DOHH2 (cell line): ENCODE measurements around the gene DNAJC18.

Experiments
- H3F3A ChIP-seq: fragments of 200-600 bp; sonication (generic), shearing (Covaris generic); 2 replicates; pipeline ENCODE4 v1.6.0; 2016; ENCODE audit warnings: antibody characterized with exemption, mild to moderate bottlenecking; ENCODE audit not compliant: control insufficient read depth, insufficient read depth
- H3K27ac ChIP-seq: fragments of 200-600 bp; sonication (generic); 2 replicates; pipeline ENCODE4 v1.5.1; 2014; ENCODE audit warnings: low read depth, mild to moderate bottlenecking, low read length, moderate library complexity
- H3K27me3 ChIP-seq: fragments of 200-600 bp; sonication (generic); 2 replicates; pipeline ENCODE4 v1.6.1; 2014; ENCODE audit warnings: mild to moderate bottlenecking, low read length, mixed read lengths; ENCODE audit not compliant: control insufficient read depth
- H3K36me3 ChIP-seq: fragments of 200-600 bp; sonication (generic); 2 replicates; pipeline ENCODE4 v1.6.1; 2014; ENCODE audit warnings: mild to moderate bottlenecking, low read length, moderate library complexity, mixed read lengths; ENCODE audit not compliant: control insufficient read depth
- H3K4me1 ChIP-seq: fragments of 200-600 bp; sonication (generic); 2 replicates; pipeline ENCODE4 v1.6.1; 2014; ENCODE audit warnings: mild to moderate bottlenecking, low read length, mixed read lengths; ENCODE audit not compliant: control insufficient read depth
- H3K4me2 ChIP-seq: fragments of 200-600 bp; sonication (generic); 2 replicates; pipeline ENCODE4 v1.6.0; 2014; ENCODE audit warnings: mild to moderate bottlenecking, low read length, moderate library complexity
- H3K4me3 ChIP-seq: fragments of 200-600 bp; sonication (generic); 2 replicates; pipeline ENCODE4 v1.5.1; 2014; ENCODE audit warnings: mild to moderate bottlenecking, low read length, mixed read lengths
- H3K79me2 ChIP-seq: fragments of 200-600 bp; sonication (generic); 2 replicates; pipeline ENCODE4 v1.6.1; 2014; ENCODE audit warnings: mild to moderate bottlenecking, low read length, mixed read lengths; ENCODE audit not compliant: control insufficient read depth
- H3K9me2 ChIP-seq: fragments of 200-600 bp; sonication (generic); replicated peaks from 2 replicates; pipeline ENCODE4 v1.6.1; 2014; ENCODE audit warnings: mild to moderate bottlenecking, low read length, mixed read lengths; ENCODE audit not compliant: control insufficient read depth
- H3K9me3 ChIP-seq: fragments of 200-600 bp; sonication (generic); 2 replicates; pipeline ENCODE4 v1.6.1; 2014; ENCODE audit warnings: antibody characterized with exemption, low read length, mixed read lengths; ENCODE audit not compliant: control insufficient read depth, insufficient read depth
- H4K20me1 ChIP-seq: fragments of 200-600 bp; sonication (generic); 2 replicates; pipeline ENCODE4 v1.6.0; 2014; ENCODE audit warnings: low read depth, mild to moderate bottlenecking, antibody characterized with exemption, low read length, moderate library complexity; ENCODE audit not compliant: control insufficient read depth, insufficient read depth
- EZH2phosphoT487 ChIP-seq: fragments of 200-600 bp; sonication (generic); IDR thresholded peaks from 2 replicates; pipeline ENCODE4 v1.6.1; 2017; ENCODE audit warnings: borderline replicate concordance, mild to moderate bottlenecking, antibody characterized with exemption, low read length, moderate library complexity, mixed read lengths
- TF ChIP-seq, protein P1 (sequence below): fragments of 200-600 bp; sonication (generic); IDR thresholded peaks from one replicate; pipeline ENCODE4 v1.5.1; 2014; ENCODE audit warnings: antibody characterized with exemption, mild to moderate bottlenecking, low read depth, low read length; ENCODE audit not compliant: poor library complexity, severe bottlenecking

DNAJC18 gene

DNA sequence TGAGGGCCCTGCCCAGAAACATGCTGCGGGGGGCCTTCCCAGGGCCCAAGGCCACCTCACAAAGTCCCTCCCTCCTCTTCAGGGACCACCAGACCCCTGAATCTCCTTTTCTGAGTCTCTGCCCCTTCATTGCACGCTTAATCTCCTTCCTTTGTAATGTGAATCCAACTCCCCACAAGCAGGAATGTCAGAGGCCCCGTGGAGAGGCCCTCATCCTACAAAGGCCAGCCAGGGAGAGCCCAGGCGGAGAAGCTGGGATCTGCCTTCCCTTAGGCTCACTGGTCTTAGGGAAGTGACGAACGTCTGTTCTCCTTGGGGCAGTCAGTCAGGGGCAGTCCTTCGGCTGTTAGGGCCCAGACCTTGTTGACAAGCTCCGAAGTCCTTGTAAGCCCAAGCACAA is 33.8 kb upstream of the DNAJC18 start:
- Histone ChIP-seq H3K9me3 (no peaks in the 10 kb centered on the region), H3F3A (no peaks in the 10 kb centered on the region), H3K4me3 (no peak overlapping the region), H3K27ac (no peak overlapping the region), H3K79me2 (no peaks in the 10 kb centered on the region), H4K20me1 (no peaks in the 10 kb centered on the region), H3K36me3 (no peaks in the 10 kb centered on the region), H3K27me3 (peaks cover 10% of the 10 kb centered on the region), H3K9me2 (no peaks in the 10 kb centered on the region), H3K4me2 (no peak overlapping the region), H3K4me1 (peaks cover 14% of the 10 kb centered on the region)
- no peak for TF ChIP-seq EZH2phosphoT487
- TF ChIP-seq, protein P1, sequence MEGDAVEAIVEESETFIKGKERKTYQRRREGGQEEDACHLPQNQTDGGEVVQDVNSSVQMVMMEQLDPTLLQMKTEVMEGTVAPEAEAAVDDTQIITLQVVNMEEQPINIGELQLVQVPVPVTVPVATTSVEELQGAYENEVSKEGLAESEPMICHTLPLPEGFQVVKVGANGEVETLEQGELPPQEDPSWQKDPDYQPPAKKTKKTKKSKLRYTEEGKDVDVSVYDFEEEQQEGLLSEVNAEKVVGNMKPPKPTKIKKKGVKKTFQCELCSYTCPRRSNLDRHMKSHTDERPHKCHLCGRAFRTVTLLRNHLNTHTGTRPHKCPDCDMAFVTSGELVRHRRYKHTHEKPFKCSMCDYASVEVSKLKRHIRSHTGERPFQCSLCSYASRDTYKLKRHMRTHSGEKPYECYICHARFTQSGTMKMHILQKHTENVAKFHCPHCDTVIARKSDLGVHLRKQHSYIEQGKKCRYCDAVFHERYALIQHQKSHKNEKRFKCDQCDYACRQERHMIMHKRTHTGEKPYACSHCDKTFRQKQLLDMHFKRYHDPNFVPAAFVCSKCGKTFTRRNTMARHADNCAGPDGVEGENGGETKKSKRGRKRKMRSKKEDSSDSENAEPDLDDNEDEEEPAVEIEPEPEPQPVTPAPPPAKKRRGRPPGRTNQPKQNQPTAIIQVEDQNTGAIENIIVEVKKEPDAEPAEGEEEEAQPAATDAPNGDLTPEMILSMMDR, result no peak

DNA sequence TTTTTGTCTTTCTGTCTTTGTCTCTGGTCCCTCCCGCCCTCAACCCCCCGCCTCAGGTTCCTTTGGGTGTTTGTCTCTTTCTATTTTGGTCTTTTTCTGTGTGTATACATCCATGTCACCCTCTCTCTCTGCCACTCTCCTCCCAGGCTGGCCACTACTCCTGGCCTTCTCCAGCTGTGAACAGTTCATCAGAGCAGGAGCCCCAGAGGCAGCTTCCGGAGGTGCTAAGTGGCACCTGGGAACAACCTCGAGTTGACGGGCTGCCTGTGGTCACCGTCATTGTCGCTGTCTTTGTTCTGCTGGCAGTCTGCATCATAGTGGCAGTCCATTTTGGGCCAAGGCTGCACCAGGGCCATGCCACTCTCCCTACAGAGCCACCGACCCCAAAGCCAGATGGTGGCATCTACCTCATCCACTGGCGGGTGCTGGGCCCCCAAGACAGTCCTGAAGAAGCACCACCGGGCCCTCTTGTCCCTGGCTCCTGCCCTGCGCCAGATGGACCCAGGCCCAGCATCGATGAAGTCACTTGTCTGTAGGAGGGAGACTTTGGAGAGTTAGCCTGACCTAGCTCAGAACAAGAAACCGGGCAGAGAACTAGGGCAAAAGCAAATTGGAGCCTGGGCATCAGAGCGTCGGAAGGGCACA is 33.2 kb upstream of the DNAJC18 start:
- Histone ChIP-seq H3K36me3 (no peaks in the 10 kb centered on the region), H3K4me2 (no peak overlapping the region), H3K4me3 (no peak overlapping the region), H3K79me2 (no peaks in the 10 kb centered on the region), H3K27ac (no peak overlapping the region), H4K20me1 (no peaks in the 10 kb centered on the region), H3K9me3 (no peaks in the 10 kb centered on the region), H3K27me3 (peaks cover 10% of the 10 kb centered on the region), H3F3A (no peaks in the 10 kb centered on the region), H3K9me2 (no peaks in the 10 kb centered on the region), H3K4me1 (peaks cover 14% of the 10 kb centered on the region)
- no peak for TF ChIP-seq EZH2phosphoT487
- TF ChIP-seq, protein P1, result no peak

DNA sequence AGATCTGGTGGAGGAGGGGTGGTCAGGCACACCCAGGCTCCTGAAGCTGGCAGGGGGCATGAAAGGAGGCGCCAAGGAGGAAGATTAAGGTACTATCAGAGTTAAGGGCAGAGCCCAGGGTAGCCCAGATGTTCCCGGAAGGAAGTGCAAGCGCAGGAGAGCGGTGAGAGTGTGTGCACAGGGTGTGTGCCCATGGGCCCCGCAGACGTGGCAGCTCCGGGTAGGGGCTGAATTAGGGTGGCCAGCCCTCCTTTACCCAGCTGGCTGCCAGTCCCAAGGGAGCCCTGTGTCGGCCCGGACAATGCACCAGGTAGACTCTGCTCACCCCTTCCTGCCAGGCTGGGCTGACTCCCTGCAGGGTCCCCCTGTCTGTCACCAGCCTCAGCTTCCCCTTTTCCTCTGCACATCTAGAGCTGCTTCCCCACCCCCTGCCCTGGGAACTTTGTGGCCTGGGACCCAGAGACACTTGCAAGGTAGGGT is 31.5 kb upstream of the DNAJC18 start, which contains the start of gene SMIM33:
Gene SMIM33 (plus strand): TSS at position 184 of the 480 bp plus-strand sequence. CDS start 118 bp downstream, at position 302.
- Histone ChIP-seq H3K27me3 (peaks cover 10% of the 10 kb centered on the region), H3K9me3 (no peaks in the 10 kb centered on the region), H4K20me1 (no peaks in the 10 kb centered on the region), H3K36me3 (no peaks in the 10 kb centered on the region), H3F3A (no peaks in the 10 kb centered on the region), H3K27ac (no peak within 1 kb of the TSS), H3K9me2 (no peaks in the 10 kb centered on the region), H3K4me3 (no peak within 1 kb of the TSS), H3K79me2 (no peaks in the 10 kb centered on the region), H3K4me2 (no peak within 1 kb of the TSS), H3K4me1 (peaks cover 14% of the 10 kb centered on the region)
- TF ChIP-seq, protein P1, result no peak
- TF ChIP-seq EZH2phosphoT487, result no peak
